ENCODE measurements around the gene LILRB3.
"Not testable (repeated sequence)": the region's sequence is repeated elsewhere in the genome, so short reads cannot be mapped to it uniquely, and the experiment has no call there.

Gene LILRB3

GRCh38 chr19:54218960-54219661 lies 3.7 kb downstream of the LILRB3 start:
- peaks cover 66% of the 10 kb centered on the region for H3K4me1 Mint-ChIP-seq
- peak overlapping the region; percentile 72 for H3K27ac Mint-ChIP-seq
- peaks cover 10% of the 10 kb centered on the region for H3K9me3 Mint-ChIP-seq
- H3K36me3 Mint-ChIP-seq (ENCODE audit: low read depth), result peaks cover 16% of the 10 kb centered on the region
- H3K4me3 Mint-ChIP-seq, result peak overlapping the region; percentile 65
- peaks cover 8% of the 10 kb centered on the region for H3K27me3 Mint-ChIP-seq (ENCODE audit: low read depth, poor library complexity)
- TF ChIP-seq, protein P1, sequence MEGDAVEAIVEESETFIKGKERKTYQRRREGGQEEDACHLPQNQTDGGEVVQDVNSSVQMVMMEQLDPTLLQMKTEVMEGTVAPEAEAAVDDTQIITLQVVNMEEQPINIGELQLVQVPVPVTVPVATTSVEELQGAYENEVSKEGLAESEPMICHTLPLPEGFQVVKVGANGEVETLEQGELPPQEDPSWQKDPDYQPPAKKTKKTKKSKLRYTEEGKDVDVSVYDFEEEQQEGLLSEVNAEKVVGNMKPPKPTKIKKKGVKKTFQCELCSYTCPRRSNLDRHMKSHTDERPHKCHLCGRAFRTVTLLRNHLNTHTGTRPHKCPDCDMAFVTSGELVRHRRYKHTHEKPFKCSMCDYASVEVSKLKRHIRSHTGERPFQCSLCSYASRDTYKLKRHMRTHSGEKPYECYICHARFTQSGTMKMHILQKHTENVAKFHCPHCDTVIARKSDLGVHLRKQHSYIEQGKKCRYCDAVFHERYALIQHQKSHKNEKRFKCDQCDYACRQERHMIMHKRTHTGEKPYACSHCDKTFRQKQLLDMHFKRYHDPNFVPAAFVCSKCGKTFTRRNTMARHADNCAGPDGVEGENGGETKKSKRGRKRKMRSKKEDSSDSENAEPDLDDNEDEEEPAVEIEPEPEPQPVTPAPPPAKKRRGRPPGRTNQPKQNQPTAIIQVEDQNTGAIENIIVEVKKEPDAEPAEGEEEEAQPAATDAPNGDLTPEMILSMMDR (IDR thresholded peaks at IDR 0.05), result no peak
- DNase-seq, result no peak

DNA sequence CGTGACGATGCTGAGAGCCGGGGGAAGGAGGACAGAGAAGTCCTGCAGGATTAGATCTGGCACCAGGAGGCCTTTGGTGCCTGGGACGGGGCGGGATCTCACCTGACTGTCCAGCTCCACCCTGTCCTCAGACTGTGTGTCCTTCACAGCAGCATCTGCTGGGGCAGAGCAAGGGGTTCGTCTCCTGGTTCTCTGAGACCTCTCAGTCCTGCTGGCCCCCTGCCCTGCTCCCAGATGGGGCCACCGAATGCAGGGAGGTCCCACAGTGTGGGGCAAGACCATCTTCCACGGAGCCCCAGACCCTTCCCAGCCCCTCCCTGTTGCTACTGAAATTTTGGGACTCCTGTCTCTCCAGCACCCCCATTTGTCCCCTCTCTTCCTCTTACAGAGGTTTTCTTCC lies 4.5 kb downstream of the LILRB3 start:
- Mint-ChIP-seq H3K27me3 (ENCODE audit: low read depth, poor library complexity) (peaks cover 6% of the 10 kb centered on the region), H3K27ac (peak overlapping the region; percentile 94), H3K36me3 (ENCODE audit: low read depth) (peaks cover 22% of the 10 kb centered on the region), H3K4me1 (peaks cover 60% of the 10 kb centered on the region), H3K9me3 (peaks cover 11% of the 10 kb centered on the region), H3K4me3 (peak overlapping the region; percentile 65)
- DNase-seq, result no peak
- TF ChIP-seq, protein P1 (IDR thresholded peaks at IDR 0.05), result no peak

DNA sequence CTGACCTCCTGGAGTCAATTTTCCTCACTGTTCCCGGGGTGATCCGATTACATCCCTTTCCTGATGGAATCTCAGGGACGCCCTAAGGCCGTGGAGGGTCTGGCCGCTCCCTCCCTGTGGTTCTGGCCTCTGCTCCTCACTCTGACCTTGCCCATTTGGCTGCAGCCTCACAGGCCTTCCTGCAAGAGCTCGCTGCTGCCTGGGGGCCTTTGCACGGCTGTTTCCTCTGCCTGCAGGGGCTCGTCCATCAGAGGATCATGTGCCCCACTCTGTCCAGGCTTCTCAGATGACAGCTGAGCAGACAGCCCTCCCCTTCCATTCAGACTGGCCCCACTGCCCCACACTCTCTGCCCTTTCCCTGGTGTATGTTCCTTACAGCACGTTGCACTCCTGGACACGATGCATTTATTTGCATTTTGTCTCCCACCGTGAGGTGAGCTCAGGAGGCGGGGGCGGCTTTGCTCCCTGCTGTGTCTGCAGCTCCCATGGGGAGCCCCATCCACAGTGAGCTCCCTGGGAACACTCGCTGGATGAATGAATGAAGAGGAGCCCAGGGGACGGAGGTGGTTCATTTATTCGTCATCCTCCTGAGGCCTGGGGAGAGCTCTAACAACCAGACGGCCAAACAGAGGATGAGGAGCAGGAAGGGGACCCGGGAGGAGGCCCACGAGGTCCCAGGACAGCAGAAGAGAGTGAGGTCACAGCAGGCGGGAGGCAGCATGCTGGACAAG lies 5.1 kb downstream of the LILRB3 start:
- DNase-seq; H3K27me3 Mint-ChIP-seq (ENCODE audit: low read depth, poor library complexity): not testable (repeated sequence)
- Mint-ChIP-seq H3K27ac (peak overlapping the region; percentile 94), H3K4me3 (peak overlapping the region; percentile 50), H3K4me1 (peaks cover 54% of the 10 kb centered on the region), H3K36me3 (ENCODE audit: low read depth) (peaks cover 28% of the 10 kb centered on the region), H3K9me3 (peaks cover 15% of the 10 kb centered on the region)

GRCh38 chr19:54216869-54217268 lies 5.9 kb downstream of the LILRB3 start:
- H3K4me3 Mint-ChIP-seq, result no peak overlapping the region
- peaks cover 30% of the 10 kb centered on the region for H3K36me3 Mint-ChIP-seq (ENCODE audit: low read depth)
- no peak for DNase-seq
- H3K9me3 Mint-ChIP-seq, result peaks cover 15% of the 10 kb centered on the region
- TF ChIP-seq, protein P1 (IDR thresholded peaks at IDR 0.05), result no peak
- H3K4me1 Mint-ChIP-seq, result peaks cover 50% of the 10 kb centered on the region
- peaks cover 4% of the 10 kb centered on the region for H3K27me3 Mint-ChIP-seq (ENCODE audit: low read depth, poor library complexity)
- H3K27ac Mint-ChIP-seq, result peak overlapping the region; percentile 55

DNA sequence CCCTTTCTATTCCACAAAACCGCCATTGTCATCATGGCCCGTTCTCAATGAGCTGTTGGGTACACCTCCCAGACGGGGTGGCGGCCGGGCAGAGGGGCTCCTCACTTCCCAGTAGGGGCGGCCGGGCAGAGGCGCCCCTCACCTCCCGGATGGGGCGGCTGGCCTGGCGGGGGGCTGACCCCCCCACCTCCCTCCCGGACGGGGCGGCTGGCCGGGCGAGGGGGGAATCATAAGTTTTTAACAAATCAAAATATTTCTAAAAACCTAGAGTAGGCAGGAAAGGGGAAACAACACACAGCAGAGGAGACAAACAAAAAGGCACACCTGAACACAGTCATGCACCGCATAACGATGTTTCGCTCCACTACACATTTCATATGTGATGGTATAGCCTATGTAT lies 8.1 kb downstream of the LILRB3 start:
- peaks cover 57% of the 10 kb centered on the region for H3K4me1 Mint-ChIP-seq
- not testable (repeated sequence) for H3K27me3 Mint-ChIP-seq (ENCODE audit: low read depth, poor library complexity); DNase-seq; H3K4me3 Mint-ChIP-seq; H3K27ac Mint-ChIP-seq
- peaks cover 43% of the 10 kb centered on the region for H3K36me3 Mint-ChIP-seq (ENCODE audit: low read depth)
- H3K9me3 Mint-ChIP-seq, result peaks cover 15% of the 10 kb centered on the region

- H3K27ac Mint-ChIP-seq, result not testable (repeated sequence)
- peaks cover 15% of the 10 kb centered on the region for H3K9me3 Mint-ChIP-seq
These were observed 8.6 kb downstream of the LILRB3 start for GRCh38 chr19:54214217-54214616.

DNA sequence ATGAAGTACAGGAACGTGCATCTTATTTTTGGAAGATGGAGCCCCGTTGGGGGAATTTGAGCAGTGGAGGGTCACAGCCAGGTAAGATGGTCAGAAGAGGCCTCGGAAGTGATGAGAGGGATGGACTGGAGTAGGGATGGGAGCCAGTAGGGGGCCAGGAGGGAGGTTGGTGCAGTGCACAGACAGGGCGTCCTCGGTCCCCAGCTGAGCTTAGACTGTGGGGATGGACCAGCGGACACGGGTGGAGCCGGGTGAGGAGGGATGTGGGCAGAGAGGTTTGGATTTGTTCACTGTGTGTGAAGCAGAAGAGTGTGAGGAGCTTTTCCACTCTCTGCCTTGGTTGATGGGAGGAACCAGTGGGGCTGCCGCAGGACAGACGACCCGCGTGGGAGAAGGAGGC lies 11.6 kb downstream of the LILRB3 start:
- Mint-ChIP-seq H3K27me3 (ENCODE audit: low read depth, poor library complexity) (peaks cover 7% of the 10 kb centered on the region), H3K9me3 (peaks cover 9% of the 10 kb centered on the region), H3K4me3 (no peak overlapping the region), H3K36me3 (ENCODE audit: low read depth) (peaks cover 60% of the 10 kb centered on the region), H3K4me1 (peaks cover 60% of the 10 kb centered on the region), H3K27ac (peak overlapping the region; percentile 76)
- TF ChIP-seq, protein P1 (IDR thresholded peaks at IDR 0.05), result no peak
- DNase-seq, result no peak

More at GRCh38 chr19:54214217-54214616, 8.6 kb downstream of the LILRB3 start:
- DNase-seq; H3K27me3 Mint-ChIP-seq (ENCODE audit: low read depth, poor library complexity); H3K4me3 Mint-ChIP-seq: not testable (repeated sequence)
- H3K36me3 Mint-ChIP-seq (ENCODE audit: low read depth), result peaks cover 44% of the 10 kb centered on the region
- H3K4me1 Mint-ChIP-seq, result peaks cover 60% of the 10 kb centered on the region

Data from nephron progenitor cell (in vitro differentiated cells).